PC-3 (cell line): ENCODE measurements around the gene DMBX1. TPM values are rescaled to one million over a fixed set of nuclear protein-coding genes. Genes with fewer than 3 reads are reported as not detected.

Experiments
- ATAC-seq: fragments of 200-7000 bp; cut with Tn5 transposase; 2 replicates; pipeline ENCODE4 v1.9.1; 2020; ENCODE audit warnings: mild to moderate bottlenecking, moderate library complexity
- BruUV-seq: library from RNA; stranded (reverse); fragments of 400-500 nt; replicated peaks from 2 replicates; lab custom pipeline; 2021; lab: Mats Ljungman, UMichigan
- CTCF ChIA-PET: fragments of 300-600 bp; sonication (Branson Sonifier 250); formaldehyde crosslinking; loops from one replicate; lab custom pipeline; 2022; ENCODE audit warnings: antibody characterized with exemption; lab: Charles Lee
- POLR2A ChIA-PET: fragments of 300-600 bp; sonication (Branson Sonifier 250); formaldehyde crosslinking; loops from one replicate; lab custom pipeline; 2022; ENCODE audit warnings: antibody characterized with exemption; ENCODE audit not compliant: unreplicated experiment; lab: Charles Lee
- DNase-seq: peaks from one replicate; pipeline ENCODE4 v3.0.0-alpha.2; 2015
- H2AFZ ChIP-seq: fragments of 300-600 bp; sonication (generic); 2 replicates; pipeline ENCODE4 v1.6.0; 2016; ENCODE audit warnings: antibody characterized with exemption, low read length
- H3F3A ChIP-seq: fragments of 300-600 bp; sonication (generic); one replicate; pipeline ENCODE4 v1.6.0; 2017; ENCODE audit warnings: antibody characterized with exemption, low read length, control low read depth, mild to moderate bottlenecking; ENCODE audit not compliant: unreplicated experiment
- H3K27ac ChIP-seq: fragments of 300-600 bp; sonication (generic); 2 replicates; pipeline ENCODE4 v1.5.1; 2016; ENCODE audit warnings: mild to moderate bottlenecking, low read length
- H3K27me3 ChIP-seq: fragments of 300-600 bp; sonication (generic); 2 replicates; pipeline ENCODE4 v1.6.1; 2016; ENCODE audit warnings: low read length, mixed read lengths
- H3K36me3 ChIP-seq: fragments of 300-600 bp; sonication (generic); 2 replicates; pipeline ENCODE4 v1.6.1; 2016; ENCODE audit warnings: low read depth, mixed run types, low read length, mixed read lengths
- H3K4me1 ChIP-seq: fragments of 300-600 bp; sonication (generic); 2 replicates; pipeline ENCODE4 v1.5.1; 2016; ENCODE audit warnings: low read length; ENCODE audit not compliant: insufficient read depth
- H3K4me2 ChIP-seq: fragments of 300-600 bp; sonication (generic); 2 replicates; pipeline ENCODE4 v1.6.0; 2016; ENCODE audit warnings: low read length
- H3K4me3 ChIP-seq: fragments of 300-600 bp; sonication (generic); 2 replicates; pipeline ENCODE4 v1.5.1; 2016; ENCODE audit warnings: mild to moderate bottlenecking, low read length, mixed read lengths
- H3K79me2 ChIP-seq: fragments of 300-600 bp; sonication (generic); 2 replicates; pipeline ENCODE4 v1.6.1; 2017; ENCODE audit warnings: low read length, mixed read lengths
- H3K9ac ChIP-seq: fragments of 300-600 bp; sonication (generic); 2 replicates; pipeline ENCODE4 v1.6.0; 2016; ENCODE audit warnings: mild to moderate bottlenecking, low read length
- H3K9me2 ChIP-seq: fragments of 300-600 bp; sonication (generic); replicated peaks from 2 replicates; pipeline ENCODE4 v1.6.1; 2016; ENCODE audit warnings: mixed run types, low read length, mixed read lengths
- H3K9me3 ChIP-seq: fragments of 300-600 bp; sonication (generic); 2 replicates; pipeline ENCODE4 v1.6.1; 2016; ENCODE audit warnings: low read length, mixed read lengths
- H4K20me1 ChIP-seq: fragments of 300-600 bp; sonication (generic); 2 replicates; pipeline ENCODE4 v1.6.1; 2016; ENCODE audit warnings: low read length, mixed read lengths
- CTCF ChIP-seq: fragments of 300-600 bp; sonication (generic); conservative IDR thresholded peaks from 2 replicates; pipeline ENCODE4 v1.5.1; 2017; ENCODE audit warnings: antibody characterized with exemption, low read depth, mild to moderate bottlenecking, low read length
- EZH2 ChIP-seq: fragments of 300-600 bp; sonication (generic); IDR thresholded peaks from one replicate; pipeline ENCODE4 v1.6.1; 2017; ENCODE audit warnings: antibody characterized with exemption, mild to moderate bottlenecking, low read length; ENCODE audit not compliant: unreplicated experiment
- EZH2phosphoT487 ChIP-seq: fragments of 300-600 bp; sonication (generic); IDR thresholded peaks from 2 replicates; pipeline ENCODE4 v1.6.1; 2018; ENCODE audit warnings: mild to moderate bottlenecking, antibody characterized with exemption, low read length, borderline replicate concordance
- intact Hi-C: fragments of 100-400 bp; cut with micrococcal nuclease; formaldehyde crosslinking; loops from 2 replicates; pipeline ENCODE4 v1.9.0; 2023
- total RNA-seq: library from RNA; depleted of rRNA; stranded (reverse); fragments of >200 nt; gene quantifications from 2 replicates; pipeline ENCODE4 v1.2.3, GENCODE V29; 2014

The DMBX1 gene
- total RNA-seq, 1 experiment from 2014 or later: 2.4 TPM

- peak; percentile 7 for ATAC-seq
- POLR2A ChIA-PET: no interaction called here
- peaks cover 4% of the 10 kb centered on the region; the same call in 1 of the 2 replicates for H3K4me1 ChIP-seq
Measured at GRCh38 chr1:46488343-46489168, 1.1 kb upstream of the DMBX1 start.

GRCh38 chr1:46489169-46489637 lies 433 bp upstream of the DMBX1 start:
- Histone ChIP-seq H4K20me1 (no peaks in the 10 kb centered on the region), H3K4me3 (peak overlapping the region; percentile 71), H3K79me2 (no peaks in the 10 kb centered on the region), H3K4me1 (peaks cover 4% of the 10 kb centered on the region; the same call in 1 of the 2 replicates), H3K36me3 (no peaks in the 10 kb centered on the region), H3F3A (no peaks in the 10 kb centered on the region), H3K4me2 (peak overlapping the region; percentile 83), H2AFZ (peak overlapping the region; percentile 88), H3K9me3 (no peaks in the 10 kb centered on the region), H3K9ac (no peak overlapping the region), H3K27ac (no peak overlapping the region), H3K27me3 (peaks cover 19% of the 10 kb centered on the region), H3K9me2 (no peaks in the 10 kb centered on the region)
- intact Hi-C loops: no loop called here
- CTCF ChIA-PET: interaction anchor here (0.6 kb wide), 1 partner anchor 42 kb away, joined by 6 read pairs; no protein-coding TSS in a partner anchor
- no peak for TF ChIP-seq EZH2phosphoT487
- no peak for TF ChIP-seq EZH2
- TF ChIP-seq CTCF: peak; percentile 14; the same call in 1 of the 2 replicates
- DNase-seq: peak; percentile 24
- no TSS peak for BruUV-seq
- POLR2A ChIA-PET: no interaction called here
- peak; percentile 54 for ATAC-seq

More at GRCh38 chr1:46488343-46489168, 1.1 kb upstream of the DMBX1 start:
- Histone ChIP-seq H3K4me2 (peak overlapping the region; percentile 83), H3K79me2 (no peaks in the 10 kb centered on the region), H3K9me3 (no peaks in the 10 kb centered on the region), H3F3A (no peaks in the 10 kb centered on the region), H3K9ac (no peak overlapping the region), H3K9me2 (no peaks in the 10 kb centered on the region), H3K36me3 (no peaks in the 10 kb centered on the region), H3K27ac (no peak overlapping the region), H3K4me3 (peak overlapping the region; percentile 71), H2AFZ (peak overlapping the region; percentile 88), H4K20me1 (no peaks in the 10 kb centered on the region), H3K27me3 (peaks cover 19% of the 10 kb centered on the region)
- TF ChIP-seq EZH2phosphoT487 (no peak), CTCF (no peak), EZH2 (no peak)
- DNase-seq: peak; percentile 30
- BruUV-seq: no TSS peak
- intact Hi-C loops: no loop called here
- CTCF ChIA-PET: interaction anchor here (0.6 kb wide), 1 partner anchor 44 kb away, joined by 3 read pairs; no protein-coding TSS in a partner anchor

GRCh38 chr1:46490406-46490655 lies 695 bp downstream of the DMBX1 start:
- peaks cover 19% of the 10 kb centered on the region for H3K27me3 ChIP-seq
- intact Hi-C loops: no loop called here
- ChIA-PET CTCF (no interaction called here), POLR2A (no interaction called here)
- H3K4me3 ChIP-seq: peak overlapping the region; percentile 71
- no peak for DNase-seq
- TF ChIP-seq CTCF (no peak), EZH2 (no peak), EZH2phosphoT487 (no peak)
- peak overlapping the region; percentile 83 for H3K4me2 ChIP-seq
- H3F3A ChIP-seq: no peaks in the 10 kb centered on the region
- no peaks in the 10 kb centered on the region for H3K79me2 ChIP-seq
- H3K9ac ChIP-seq: no peak overlapping the region
- ATAC-seq: no peak
- no peaks in the 10 kb centered on the region for H3K36me3 ChIP-seq
- no peaks in the 10 kb centered on the region for H3K9me3 ChIP-seq
- no TSS peak for BruUV-seq
- H3K27ac ChIP-seq: no peak overlapping the region
- no peaks in the 10 kb centered on the region for H3K9me2 ChIP-seq
- H3K4me1 ChIP-seq: peaks cover 4% of the 10 kb centered on the region; the same call in 1 of the 2 replicates
- H2AFZ ChIP-seq: peak overlapping the region; percentile 88
- H4K20me1 ChIP-seq: no peaks in the 10 kb centered on the region
